GM12892 (cell line): ENCODE data around the gene LGALS8.

ENCODE experiments used
- POLR2AphosphoS5 ChIP-seq: IDR thresholded peaks from 2 replicates; pipeline ENCODE4 v1.6.1; 2011; ENCODE audit warnings: low read depth, low read length, control low read depth
- TAF1 ChIP-seq: IDR thresholded peaks from 2 replicates; pipeline ENCODE4 v1.6.1; 2011; ENCODE audit warnings: low read depth, mild to moderate bottlenecking, control low read depth, low read length, borderline replicate concordance

GRCh38 chr1:236530286-236530685 lies 6.5 kb downstream of the LGALS8 start:
- no peak for TF ChIP-seq TAF1
- no peak for TF ChIP-seq POLR2AphosphoS5
